Measurements from ENCODE around the gene RRAD. TPM values are rescaled to one million over a fixed set of nuclear protein-coding genes. Genes with fewer than 3 reads are reported as not detected.

The RRAD gene
- total RNA-seq, 1 experiment from 2014 or later, result 4.3 TPM

- TF ChIP-seq POLR2AphosphoS5 (IDR thresholded peaks at IDR 0.05; ENCODE audit: low read depth, low read length), result peak; percentile 21; the same call in 1 of the 2 replicates
- no peak for TF ChIP-seq TCF7L2 (IDR thresholded peaks at IDR 0.05; ENCODE audit: low read depth, low read length)
- TF ChIP-seq REST (IDR thresholded peaks at IDR 0.05; ENCODE audit: insufficient read depth in 1 of 2, low read depth in 2 of 2, low read length in 1 of 2), result no peak
- TF ChIP-seq CTCF (IDR thresholded peaks at IDR 0.05), result peak; percentile 92
- no peak for TF ChIP-seq SIN3A (IDR thresholded peaks at IDR 0.05; ENCODE audit: borderline replicate concordance, insufficient read depth, low read depth, low read length)
- Histone ChIP-seq H3K4me1 (ENCODE audit: control insufficient read depth, insufficient read depth, low read length) (peaks cover 14% of the 10 kb centered on the region), H3K36me3 (ENCODE audit: control insufficient read depth, insufficient read depth, low read length) (no peaks in the 10 kb centered on the region), H3K4me3 (ENCODE audit: low read depth in 2 of 2, low read length in 2 of 2) (peak overlapping the region; percentile 37 to 59), H3K27me3 (ENCODE audit: control insufficient read depth, insufficient read depth, low read length) (no peaks in the 10 kb centered on the region), H3K9me3 (ENCODE audit: control insufficient read depth, insufficient read depth, low read depth, low read length) (no peaks in the 10 kb centered on the region), H3K27ac (ENCODE audit: low read length) (peak overlapping the region; percentile 82)
- POLR2A ChIA-PET, result no interaction called here
- CTCF ChIA-PET, result interaction anchor here (0.5 to 1.5 kb wide), 4 partner anchors 15 to 234 kb away, joined by 3 to 11 read pairs (median 4); partner anchors contain the start of gene NAE1
- intact Hi-C loops (cut with micrococcal nuclease; ENCODE audit: unreplicated experiment) (no loop called here), in situ Hi-C loops (cut with HindIII; ENCODE audit: low pct_unique_long_range_greater_than_20kb, low sequenced_read_pairs) (no loop called here)
- peak; percentile 93 for ATAC-seq
- DNase-seq (ENCODE audit: low read depth, low spot score), result peak; percentile 86
- BruUV-seq (replicated peaks), result no TSS peak
Measured at GRCh38 chr16:66872943-66873684, 52.2 kb downstream of the RRAD start.

- Histone ChIP-seq H3K27me3 (ENCODE audit: control insufficient read depth, insufficient read depth, low read length) (no peaks in the 10 kb centered on the region), H3K36me3 (ENCODE audit: control insufficient read depth, insufficient read depth, low read length) (no peaks in the 10 kb centered on the region), H3K4me3 (ENCODE audit: low read depth in 2 of 2, low read length in 2 of 2) (peak overlapping the region; percentile 37 to 59), H3K4me1 (ENCODE audit: control insufficient read depth, insufficient read depth, low read length) (peaks cover 11% of the 10 kb centered on the region), H3K9me3 (ENCODE audit: control insufficient read depth, insufficient read depth, low read depth, low read length) (no peaks in the 10 kb centered on the region), H3K27ac (ENCODE audit: low read length) (peak overlapping the region; percentile 76)
- BruUV-seq (replicated peaks), result no TSS peak
- in situ Hi-C loops (cut with HindIII; ENCODE audit: low pct_unique_long_range_greater_than_20kb, low sequenced_read_pairs) (no loop called here), intact Hi-C loops (cut with micrococcal nuclease; ENCODE audit: unreplicated experiment) (no loop called here)
- TF ChIP-seq POLR2AphosphoS5 (IDR thresholded peaks at IDR 0.05; ENCODE audit: low read depth, low read length) (no peak), REST (IDR thresholded peaks at IDR 0.05; ENCODE audit: insufficient read depth in 1 of 2, low read depth in 2 of 2, low read length in 1 of 2) (no peak), TCF7L2 (IDR thresholded peaks at IDR 0.05; ENCODE audit: low read depth, low read length) (no peak), SIN3A (IDR thresholded peaks at IDR 0.05; ENCODE audit: borderline replicate concordance, insufficient read depth, low read depth, low read length) (no peak), CTCF (IDR thresholded peaks at IDR 0.05) (no peak)
- no peak for ATAC-seq
- no peak for DNase-seq (ENCODE audit: low read depth, low spot score)
- POLR2A ChIA-PET, result no interaction called here
- CTCF ChIA-PET, result interaction anchor here (1.1 to 1.5 kb wide), 2 partner anchors 42 to 210 kb away, joined by 4 to 5 read pairs; partner anchors contain the start of gene NAE1
Measured at GRCh38 chr16:66872559-66872942, 52.8 kb downstream of the RRAD start.

Data from Panc1 (cell line).